Transverse colon (tissue), 4 donors: ENCODE measurements around the gene SLC25A52. TPM values are rescaled to one million over a fixed set of nuclear protein-coding genes. Genes with fewer than 3 reads are reported as not detected.
A peak's percentile ranks its signal among the peaks of the same experiment; 100 is the strongest.
"Not testable (repeated sequence)": the region's sequence is repeated elsewhere in the genome, so short reads cannot be mapped to it uniquely, and the experiment has no call there.

Experiments
- DNase-seq: peaks from one replicate; pipeline ENCODE4 v3.0.0-alpha.2; 2019
- H3K27ac ChIP-seq, 4 donors: fragments of 200-600 bp; sonication (generic); 2 replicates each; pipeline ENCODE4 v1.5.1; 2016 to 2018; ENCODE audit warnings: inconsistent platforms in 4 of 4
- H3K27me3 ChIP-seq: fragments of 200-600 bp; sonication (generic); 2 replicates; pipeline ENCODE4 v1.5.1; 2017; ENCODE audit warnings: inconsistent platforms
- H3K36me3 ChIP-seq, 4 donors: fragments of 200-600 bp; sonication (generic); 2 replicates each; pipeline ENCODE4 v1.5.1; 2017 to 2019; ENCODE audit warnings: inconsistent platforms in 4 of 4
- H3K4me1 ChIP-seq, 4 donors: fragments of 200-600 bp; sonication (generic); 2 replicates each; pipeline ENCODE4 v1.5.1; 2017 to 2020; ENCODE audit warnings: inconsistent platforms in 4 of 4
- H3K4me3 ChIP-seq, 4 donors: fragments of 200-600 bp; sonication (generic); 1 replicate in 1 of 4; 2 replicates in 3 of 4; pipeline versions ENCODE4 v1.5.1 to v1.6.1; 2017 to 2019; ENCODE audit warnings: inconsistent platforms in 4 of 4
- H3K9me3 ChIP-seq, 2 donors: fragments of 200-600 bp; sonication (generic); 2 replicates each; pipeline ENCODE4 v1.5.1; 2017 to 2019; ENCODE audit warnings: inconsistent platforms in 2 of 2
- CTCF ChIP-seq, 5 experiments: fragments of 200-600 bp in 3 of 5; fragments of 450-650 bp in 2 of 5; sonication (generic) in 3 of 5; IDR thresholded peaks; 1 replicate in 2 of 5; 2 replicates in 3 of 5; pipeline ENCODE4 v1.5.1; 2016 to 2017; ENCODE audit warnings: antibody characterized with exemption in 5 of 5, inconsistent platforms in 3 of 5, mild to moderate bottlenecking in 2 of 5, moderate library complexity in 1 of 5
- EP300 ChIP-seq: sonication (generic); formaldehyde crosslinking; IDR thresholded peaks from one replicate; pipeline ENCODE4 v1.6.1; 2017; ENCODE audit warnings: antibody characterized with exemption, low read depth
- POLR2A ChIP-seq: fragments of 450-650 bp; IDR thresholded peaks from one replicate; pipeline ENCODE4 v1.6.1; 2016; ENCODE audit warnings: antibody characterized with exemption, mild to moderate bottlenecking, moderate library complexity
- POLR2AphosphoS5 ChIP-seq, 3 donors: sonication (generic); formaldehyde crosslinking; IDR thresholded peaks; one replicate each; pipeline ENCODE4 v1.6.1; 2016; ENCODE audit warnings: antibody characterized with exemption in 3 of 3
- WGBS, 2 donors: methylation state at CpG; one replicate each; pipeline ENCODE4 v1.1.5; 2018; ENCODE audit warnings: low coverage in 1 of 2; 5-methylcytosine and 5-hydroxymethylcytosine counted together
- in situ Hi-C, 4 donors: fragments of 200-750 bp; cut with MboI; loops; one replicate each; pipeline versions ENCODE4 v1.15.0 to v1.15.1; 2017; ENCODE audit warnings: low sequenced_read_pairs in 3 of 4, low pct_ligation_motif_present in 1 of 4, low pct_unique_long_range_greater_than_20kb in 1 of 4
- intact Hi-C: fragments of 100-400 bp; cut with DNase I; formaldehyde crosslinking; loops from one replicate; pipeline ENCODE4 v1.15.1; 2023; ENCODE audit warnings: low total_unique reads
- total RNA-seq, 4 donors: library from RNA; depleted of rRNA; stranded (reverse); fragments of >200 nt; gene quantifications; one replicate each; pipeline ENCODE4 v1.1.0, GENCODE V29; 2016

SLC25A52 gene
- total RNA-seq, 4 donors from 2014 or later, result 0.64 TPM; not detected in 3

- WGBS, 2 donors, result 74 to 86% methylated on average over 3 to 4 of the region's 4 CpGs
- in situ Hi-C loops (loop anchor here in 2 of 4 donors (25.0 kb wide), 3 partner anchors 91 to 816 kb away; no protein-coding TSS in a partner anchor), intact Hi-C loops (no loop called here)
- no peaks in the 10 kb centered on the region for H3K27me3 ChIP-seq
- H3K4me1 ChIP-seq, result no peaks in the 10 kb centered on the region
- no peak for DNase-seq
- no peak overlapping the region for H3K4me3 ChIP-seq
- H3K27ac ChIP-seq, result no peak overlapping the region
- no peaks in the 10 kb centered on the region for H3K9me3 ChIP-seq
- H3K36me3 ChIP-seq, result no peaks in the 10 kb centered on the region
- no peak for TF ChIP-seq CTCF (IDR thresholded peaks at IDR 0.05)
- no peak for TF ChIP-seq POLR2A
- TF ChIP-seq EP300, result no peak
- TF ChIP-seq POLR2AphosphoS5 (IDR thresholded peaks at IDR 0.05), result no peak
Observed at GRCh38 chr18:31746396-31746795, 14.3 kb downstream of the SLC25A52 start.

- H3K9me3 ChIP-seq, result no peaks in the 10 kb centered on the region
- H3K4me1 ChIP-seq, result no peaks in the 10 kb centered on the region
- no peak for DNase-seq
- H3K27me3 ChIP-seq, result no peaks in the 10 kb centered on the region
- in situ Hi-C loops (loop anchor here in 2 of 4 donors (25.0 kb wide), 3 partner anchors 93 to 818 kb away; no protein-coding TSS in a partner anchor), intact Hi-C loops (no loop called here)
- no peak overlapping the region for H3K4me3 ChIP-seq
- H3K27ac ChIP-seq, result no peak overlapping the region
- no peaks in the 10 kb centered on the region for H3K36me3 ChIP-seq
- no peak for TF ChIP-seq POLR2AphosphoS5 (IDR thresholded peaks at IDR 0.05)
- TF ChIP-seq CTCF (IDR thresholded peaks at IDR 0.05), result no peak
- TF ChIP-seq POLR2A, result no peak
- TF ChIP-seq EP300, result no peak
- WGBS, 2 donors, result 86% methylated on average over 10 to 15 of the region's 15 CpGs
Observed at GRCh38 chr18:31744321-31745067, 16.2 kb downstream of the SLC25A52 start.

- H3K27me3 ChIP-seq, intact Hi-C loops, H3K36me3 ChIP-seq, H3K4me3 ChIP-seq, H3K9me3 ChIP-seq, H3K27ac ChIP-seq, H3K4me1 ChIP-seq, DNase-seq: not testable (repeated sequence)
- in situ Hi-C loops, result loop anchor here in 2 of 4 donors (25.0 kb wide), 3 partner anchors 94 to 819 kb away; no protein-coding TSS in a partner anchor
- 80 to 93% methylated on average over 1 to 5 of the region's 5 CpGs for WGBS, 2 donors
Observed at GRCh38 chr18:31743600-31743999, 17.1 kb downstream of the SLC25A52 start.

- H3K9me3 ChIP-seq, result no peaks in the 10 kb centered on the region
- no peak overlapping the region for H3K27ac ChIP-seq
- no peaks in the 10 kb centered on the region for H3K27me3 ChIP-seq
- H3K4me3 ChIP-seq, result no peak overlapping the region
- 51 to 55% methylated on average over 4 of the region's 4 CpGs for WGBS, 2 donors
- no peaks in the 10 kb centered on the region for H3K4me1 ChIP-seq
- intact Hi-C loops (no loop called here), in situ Hi-C loops (loop anchor here in 2 of 4 donors (25.0 kb wide), 3 partner anchors 96 to 821 kb away; no protein-coding TSS in a partner anchor)
- no peaks in the 10 kb centered on the region for H3K36me3 ChIP-seq
- TF ChIP-seq CTCF (IDR thresholded peaks at IDR 0.05) (peak; percentile 82 to 96 (median 87)), POLR2AphosphoS5 (IDR thresholded peaks at IDR 0.05) (no peak)
- peak; percentile 44 for DNase-seq
Observed at GRCh38 chr18:31741097-31741735, 19.5 kb downstream of the SLC25A52 start.
